Measurements from ENCODE around the gene BRAT1.

The BRAT1 gene

GRCh38 chr7:2494191-2495130 is 60.9 kb downstream of the BRAT1 start:
- no peak for DNase-seq

GRCh38 chr7:2493205-2494164 is 61.8 kb downstream of the BRAT1 start:
- DNase-seq, result no peak

- no peak for DNase-seq
These were observed 63.3 kb downstream of the BRAT1 start for GRCh38 chr7:2492038-2492437.

- no peak for DNase-seq
These were observed 65.1 kb downstream of the BRAT1 start for GRCh38 chr7:2490181-2490651.

GRCh38 chr7:2488681-2489080 is 66.6 kb downstream of the BRAT1 start:
- DNase-seq, result no peak

- no peak for DNase-seq
These were observed 67.1 kb downstream of the BRAT1 start for GRCh38 chr7:2488272-2488645.
